Keratinocyte (primary cell): ENCODE measurements around the gene AFF2. TPM values are rescaled to one million over a fixed set of nuclear protein-coding genes. Genes with fewer than 3 reads are reported as not detected.

Experiments used
- DNase-seq: peaks from one replicate; pipeline ENCODE4 v3.0.0-alpha.2; 2011; ENCODE audit warnings: low read depth, missing footprints, low spot score
- FAIRE-seq: peaks from 2 replicates; lab custom pipeline; 2011; peaks lifted over from hg19 to GRCh38; lab: Jason Lieb, UNC
- H2AFZ ChIP-seq: 2 replicates; pipeline ENCODE4 v1.6.0; 2012; ENCODE audit warnings: low read length, control low read depth, inconsistent platforms; ENCODE audit not compliant: control insufficient read depth
- H3K27ac ChIP-seq: 2 replicates; pipeline ENCODE4 v1.5.1; 2011; ENCODE audit warnings: low read length; ENCODE audit not compliant: control insufficient read depth, insufficient read depth
- H3K27me3 ChIP-seq: 3 replicates; pipeline ENCODE4 v1.6.0; 2011; ENCODE audit warnings: low read length; ENCODE audit not compliant: control insufficient read depth, insufficient read depth; ENCODE audit errors: extremely low read depth
- H3K36me3 ChIP-seq, 2 experiments: 2 replicates in 1 of 2; 3 replicates in 1 of 2; pipeline ENCODE4 v1.5.1; 2011; ENCODE audit warnings: low read length in 2 of 2, mild to moderate bottlenecking in 1 of 2; ENCODE audit not compliant: control insufficient read depth in 2 of 2, insufficient read depth in 2 of 2; ENCODE audit errors: extremely low read depth in 1 of 2
- H3K4me1 ChIP-seq: 3 replicates; pipeline ENCODE4 v1.5.1; 2011; ENCODE audit warnings: low read length; ENCODE audit not compliant: control insufficient read depth, insufficient read depth; ENCODE audit errors: extremely low read depth
- H3K4me2 ChIP-seq: 3 replicates; pipeline ENCODE4 v1.6.0; 2011; ENCODE audit warnings: low read depth, low read length; ENCODE audit not compliant: control insufficient read depth, insufficient read depth; ENCODE audit errors: extremely low read depth
- H3K4me3 ChIP-seq, 3 experiments: fragments of 200-600 bp in 1 of 3; sonication (generic) in 1 of 3; 2 replicates in 2 of 3; 3 replicates in 1 of 3; pipeline ENCODE4 v1.5.1; 2011 to 2016; ENCODE audit warnings: low read length in 3 of 3, mild to moderate bottlenecking in 3 of 3, control low read depth in 2 of 3, inconsistent platforms in 1 of 3, low read depth in 1 of 3, mixed read lengths in 1 of 3, mixed run types in 1 of 3, moderate library complexity in 1 of 3; ENCODE audit not compliant: control insufficient read depth in 2 of 3, insufficient read depth in 2 of 3; ENCODE audit errors: extremely low read depth in 1 of 3
- H3K79me2 ChIP-seq: 2 replicates; pipeline ENCODE4 v1.6.0; 2012; ENCODE audit warnings: low read length; ENCODE audit not compliant: control insufficient read depth, insufficient read depth
- H3K9ac ChIP-seq: 3 replicates; pipeline ENCODE4 v1.6.0; 2011; ENCODE audit warnings: low read length; ENCODE audit not compliant: control insufficient read depth, insufficient read depth; ENCODE audit errors: extremely low read depth
- H3K9me1 ChIP-seq: 3 replicates; pipeline ENCODE4 v1.6.0; 2011; ENCODE audit warnings: low read length; ENCODE audit not compliant: control insufficient read depth, insufficient read depth; ENCODE audit errors: extremely low read depth
- H3K9me3 ChIP-seq: 2 replicates; pipeline ENCODE4 v1.5.1; 2012; ENCODE audit warnings: low read depth, low read length; ENCODE audit not compliant: control insufficient read depth
- H4K20me1 ChIP-seq: 3 replicates; pipeline ENCODE4 v1.6.0; 2011; ENCODE audit warnings: low read length; ENCODE audit not compliant: control insufficient read depth, insufficient read depth; ENCODE audit errors: extremely low read depth
- EZH2 ChIP-seq: IDR thresholded peaks from one replicate; pipeline ENCODE4 v1.6.1; 2012; ENCODE audit warnings: inconsistent platforms, mild to moderate bottlenecking, low read length, moderate library complexity
- dilution Hi-C: fragments of 300-500 bp; cut with MboI; formaldehyde crosslinking; loops from one replicate; pipeline ENCODE4 v1.7.0; 2020; ENCODE audit warnings: low sequenced_read_pairs; ENCODE audit not compliant: extremely low pct_ligation_motif_present
- polyA plus RNA-seq, 5 experiments: library from polyadenylated mRNA; depleted of rRNA in 3 of 5; stranded (reverse) in 3 of 5; stranded (forward) in 1 of 5; unstranded in 1 of 5; fragments of >200 nt; gene quantifications; 1 replicate in 1 of 5; 2 replicates in 3 of 5; 3 replicates in 1 of 5; pipeline versions ENCODE4 v1.2.1 to v1.2.3, GENCODE V29; 2011 to 2012; ENCODE audit warnings: missing spikeins in 2 of 5, low read depth in 1 of 5, low replicate concordance in 1 of 5
- TF ChIP-seq, protein P1 (sequence below), 3 experiments: IDR thresholded peaks in 1 of 3; conservative IDR thresholded peaks in 1 of 3; optimal IDR thresholded peaks in 1 of 3; 2 replicates in 2 of 3; 3 replicates in 1 of 3; pipeline versions ENCODE3 to v1.5.1; 2011; ENCODE audit warnings: low read length in 3 of 3, mild to moderate bottlenecking in 3 of 3, moderate library complexity in 2 of 3, control low read depth in 1 of 3, inconsistent platforms in 1 of 3; ENCODE audit not compliant: insufficient read depth in 2 of 3; ENCODE audit errors: extremely low read depth in 1 of 3

AFF2 gene
- polyA plus RNA-seq, 1 donor (not counting 4 experiments of a cell fraction or from before 2014, with no cell fraction given): 0.01 TPM

DNA sequence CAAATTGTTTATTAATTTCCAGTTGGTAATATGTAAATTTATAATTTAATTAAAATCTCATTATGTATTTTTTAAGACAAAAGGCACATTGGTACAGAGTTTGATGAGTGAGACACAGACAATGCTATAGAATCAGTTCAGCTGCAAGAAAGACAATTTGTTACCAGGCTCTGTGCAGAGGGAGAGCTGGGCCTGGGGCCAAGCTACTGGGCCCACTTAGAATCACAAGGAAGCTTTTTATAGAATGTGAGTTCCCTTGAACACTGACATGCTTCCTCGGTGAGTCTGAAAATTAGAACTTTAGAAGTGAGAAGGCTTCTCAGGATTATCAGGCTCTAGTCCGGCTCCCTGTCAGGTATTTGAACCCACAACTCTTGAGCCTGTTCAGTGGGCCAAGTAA lies 129.0 kb downstream of the AFF2 start:
- dilution Hi-C loops: no loop called here
- no peaks in the 10 kb centered on the region for H3K9me3 ChIP-seq
- H3K4me2 ChIP-seq: no peak overlapping the region
- H3K9me1 ChIP-seq: no peaks in the 10 kb centered on the region
- no peak overlapping the region for H3K27ac ChIP-seq
- H3K9ac ChIP-seq: no peak overlapping the region
- FAIRE-seq (no peak), DNase-seq (no peak)
- no peaks in the 10 kb centered on the region for H3K79me2 ChIP-seq
- no peak overlapping the region for H2AFZ ChIP-seq
- H4K20me1 ChIP-seq: no peaks in the 10 kb centered on the region
- H3K4me1 ChIP-seq: no peaks in the 10 kb centered on the region
- H3K36me3 ChIP-seq: no peaks in the 10 kb centered on the region
- no peaks in the 10 kb centered on the region for H3K27me3 ChIP-seq
- no peak overlapping the region for H3K4me3 ChIP-seq
- no peak for TF ChIP-seq EZH2
- TF ChIP-seq, protein P1, sequence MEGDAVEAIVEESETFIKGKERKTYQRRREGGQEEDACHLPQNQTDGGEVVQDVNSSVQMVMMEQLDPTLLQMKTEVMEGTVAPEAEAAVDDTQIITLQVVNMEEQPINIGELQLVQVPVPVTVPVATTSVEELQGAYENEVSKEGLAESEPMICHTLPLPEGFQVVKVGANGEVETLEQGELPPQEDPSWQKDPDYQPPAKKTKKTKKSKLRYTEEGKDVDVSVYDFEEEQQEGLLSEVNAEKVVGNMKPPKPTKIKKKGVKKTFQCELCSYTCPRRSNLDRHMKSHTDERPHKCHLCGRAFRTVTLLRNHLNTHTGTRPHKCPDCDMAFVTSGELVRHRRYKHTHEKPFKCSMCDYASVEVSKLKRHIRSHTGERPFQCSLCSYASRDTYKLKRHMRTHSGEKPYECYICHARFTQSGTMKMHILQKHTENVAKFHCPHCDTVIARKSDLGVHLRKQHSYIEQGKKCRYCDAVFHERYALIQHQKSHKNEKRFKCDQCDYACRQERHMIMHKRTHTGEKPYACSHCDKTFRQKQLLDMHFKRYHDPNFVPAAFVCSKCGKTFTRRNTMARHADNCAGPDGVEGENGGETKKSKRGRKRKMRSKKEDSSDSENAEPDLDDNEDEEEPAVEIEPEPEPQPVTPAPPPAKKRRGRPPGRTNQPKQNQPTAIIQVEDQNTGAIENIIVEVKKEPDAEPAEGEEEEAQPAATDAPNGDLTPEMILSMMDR (optimal IDR thresholded peaks at IDR 0.05 in 1 of 3, IDR thresholded peaks at IDR 0.05 in 1 of 3, conservative IDR thresholded peaks at IDR 0.05 in 1 of 3; ENCODE audit: extremely low read depth in 1 of 3, insufficient read depth in 2 of 3, low read length in 3 of 3): no peak

DNA sequence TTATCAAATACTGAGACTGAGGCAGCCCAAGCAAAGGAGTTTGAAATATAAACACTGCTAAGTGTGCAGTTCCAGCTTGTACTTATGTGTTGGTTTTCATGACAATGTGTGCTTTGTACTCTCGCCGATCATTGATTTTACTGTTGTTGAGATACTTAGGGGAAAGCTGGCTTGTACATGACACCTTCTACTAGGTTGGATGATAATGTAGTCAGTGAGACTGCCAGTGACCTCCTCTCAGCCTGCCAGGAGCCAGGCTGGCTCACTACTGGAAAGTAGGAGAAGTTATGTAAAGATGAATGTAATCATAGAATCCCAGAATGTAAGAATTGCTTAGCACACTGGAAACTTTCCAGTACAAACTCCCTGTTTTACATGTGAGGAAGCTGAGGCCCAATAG lies 132.0 kb downstream of the AFF2 start:
- FAIRE-seq (no peak), DNase-seq (no peak)
- H3K27me3 ChIP-seq: no peaks in the 10 kb centered on the region
- H3K36me3 ChIP-seq: no peaks in the 10 kb centered on the region
- TF ChIP-seq, protein P1 (optimal IDR thresholded peaks at IDR 0.05 in 1 of 3, IDR thresholded peaks at IDR 0.05 in 1 of 3, conservative IDR thresholded peaks at IDR 0.05 in 1 of 3; ENCODE audit: extremely low read depth in 1 of 3, insufficient read depth in 2 of 3, low read length in 3 of 3): no peak
- TF ChIP-seq EZH2: no peak
- H3K79me2 ChIP-seq: no peaks in the 10 kb centered on the region
- H3K9ac ChIP-seq: no peak overlapping the region
- H3K9me3 ChIP-seq: no peaks in the 10 kb centered on the region
- no peak overlapping the region for H2AFZ ChIP-seq
- H3K4me3 ChIP-seq: no peak overlapping the region
- no peak overlapping the region for H3K27ac ChIP-seq
- H4K20me1 ChIP-seq: no peaks in the 10 kb centered on the region
- no peak overlapping the region for H3K4me2 ChIP-seq
- H3K9me1 ChIP-seq: no peaks in the 10 kb centered on the region
- no peaks in the 10 kb centered on the region for H3K4me1 ChIP-seq
- dilution Hi-C loops: no loop called here
